OCI-LY1 (cell line): ENCODE results near the gene PVALB.

Source experiments
- H2AFZ ChIP-seq: fragments of 200-600 bp; sonication (generic), shearing (Covaris generic); 2 replicates; pipeline ENCODE4 v1.6.0; 2014; ENCODE audit warnings: antibody characterized with exemption, mild to moderate bottlenecking, low read length
- H3F3A ChIP-seq: fragments of 200-600 bp; sonication (generic), shearing (Covaris generic); 2 replicates; pipeline ENCODE4 v1.6.0; 2014; ENCODE audit warnings: mild to moderate bottlenecking, antibody characterized with exemption, low read length, moderate library complexity; ENCODE audit not compliant: insufficient read depth
- H3K27ac ChIP-seq: fragments of 200-600 bp; sonication (generic); 2 replicates; pipeline ENCODE4 v1.5.1; 2014; ENCODE audit warnings: low read length, mixed run types, mild to moderate bottlenecking, low read depth; ENCODE audit not compliant: poor library complexity, severe bottlenecking
- H3K27me3 ChIP-seq: fragments of 200-600 bp; sonication (generic); 2 replicates; pipeline ENCODE4 v1.6.0; 2014; ENCODE audit warnings: antibody characterized with exemption, mild to moderate bottlenecking, low read length, moderate library complexity; ENCODE audit not compliant: insufficient read depth
- H3K36me3 ChIP-seq: fragments of 200-600 bp; sonication (generic); 2 replicates; pipeline ENCODE4 v1.6.1; 2014; ENCODE audit warnings: mild to moderate bottlenecking, antibody characterized with exemption, low read length, moderate library complexity, mixed read lengths; ENCODE audit not compliant: insufficient read depth
- H3K4me1 ChIP-seq: fragments of 200-600 bp; sonication (generic); 2 replicates; pipeline ENCODE4 v1.5.1; 2014; ENCODE audit warnings: mild to moderate bottlenecking, low read length, moderate library complexity; ENCODE audit not compliant: insufficient read depth, severe bottlenecking
- H3K4me2 ChIP-seq: fragments of 200-600 bp; sonication (generic), shearing (Covaris generic); 2 replicates; pipeline ENCODE4 v1.6.1; 2014; ENCODE audit warnings: low read length
- H3K4me3 ChIP-seq: fragments of 200-600 bp; sonication (generic); 2 replicates; pipeline ENCODE4 v1.5.1; 2014; ENCODE audit warnings: low read length, low read depth, mild to moderate bottlenecking, mixed read lengths; ENCODE audit not compliant: poor library complexity, severe bottlenecking
- H3K79me2 ChIP-seq: fragments of 200-600 bp; shearing (Covaris generic); 2 replicates; pipeline ENCODE4 v1.6.1; 2016; ENCODE audit warnings: mixed run types, low read length, mixed read lengths; ENCODE audit not compliant: insufficient read depth
- H3K9ac ChIP-seq: fragments of 200-600 bp; sonication (generic), shearing (Covaris generic); 2 replicates; pipeline ENCODE4 v1.6.1; 2014; ENCODE audit warnings: mild to moderate bottlenecking, low read length, mixed read lengths
- H3K9me2 ChIP-seq: fragments of 200-600 bp; sonication (generic), shearing (Covaris generic); 2 replicates; pipeline ENCODE4 v1.6.1; 2014; ENCODE audit warnings: low read depth, mild to moderate bottlenecking, low read length, mixed read lengths
- H3K9me3 ChIP-seq: fragments of 200-600 bp; shearing (Covaris generic); 2 replicates; pipeline ENCODE4 v1.6.1; 2014; ENCODE audit warnings: low read length, mixed read lengths
- H4K20me1 ChIP-seq: fragments of 200-600 bp; sonication (generic), shearing (Covaris generic); 2 replicates; pipeline ENCODE4 v1.6.0; 2016; ENCODE audit warnings: mild to moderate bottlenecking, low read length; ENCODE audit not compliant: insufficient read depth
- CTCF ChIP-seq: fragments of 200-600 bp; sonication (generic), shearing (Covaris generic); IDR thresholded peaks from 2 replicates; pipeline ENCODE4 v1.5.1; 2017; ENCODE audit warnings: mild to moderate bottlenecking, antibody characterized with exemption, low read length, moderate library complexity, mixed read lengths
- EZH2 ChIP-seq: fragments of 200-600 bp; sonication (generic), shearing (Covaris generic); IDR thresholded peaks from 2 replicates; pipeline ENCODE4 v1.8.0; 2017; ENCODE audit warnings: borderline replicate concordance, mixed run types, mild to moderate bottlenecking, antibody characterized with exemption, low read length, moderate library complexity, mixed read lengths

The PVALB gene

GRCh38 chr22:36753120-36753802 lies 63.6 kb downstream of the PVALB start:
- TF ChIP-seq CTCF (no peak), EZH2 (no peak)

More at GRCh38 chr22:36753120-36753802, 63.6 kb downstream of the PVALB start:
- H3K9ac ChIP-seq: no peak overlapping the region
- H3F3A ChIP-seq: no peaks in the 10 kb centered on the region
- H4K20me1 ChIP-seq: no peaks in the 10 kb centered on the region
- no peaks in the 10 kb centered on the region for H3K79me2 ChIP-seq
- no peaks in the 10 kb centered on the region for H3K9me3 ChIP-seq
- H3K4me3 ChIP-seq: no peak overlapping the region
- H3K36me3 ChIP-seq: no peaks in the 10 kb centered on the region
- H3K27me3 ChIP-seq: no peaks in the 10 kb centered on the region
- no peak overlapping the region for H2AFZ ChIP-seq
- H3K27ac ChIP-seq: no peak overlapping the region
- H3K4me1 ChIP-seq: no peaks in the 10 kb centered on the region
- no peaks in the 10 kb centered on the region for H3K9me2 ChIP-seq
- no peak overlapping the region for H3K4me2 ChIP-seq
